22Rv1 (cell line): ENCODE measurements around the gene CEACAM16.
"Not testable (repeated sequence)": the region's sequence is repeated elsewhere in the genome, so short reads cannot be mapped to it uniquely, and the experiment has no call there.

Source experiments
- H3K27ac ChIP-seq: fragments of 450-650 bp; 2 replicates; pipeline ENCODE4 v1.5.1; 2017
- ZFX ChIP-seq: fragments of 450-650 bp; IDR thresholded peaks from 2 replicates; pipeline ENCODE4 v1.6.1; 2017; ENCODE audit warnings: antibody characterized with exemption, borderline replicate concordance
- TF ChIP-seq, protein P1 (sequence below): fragments of 450-650 bp; IDR thresholded peaks from 2 replicates; pipeline ENCODE4 v1.5.1; 2017; ENCODE audit warnings: mild to moderate bottlenecking

Gene CEACAM16

DNA sequence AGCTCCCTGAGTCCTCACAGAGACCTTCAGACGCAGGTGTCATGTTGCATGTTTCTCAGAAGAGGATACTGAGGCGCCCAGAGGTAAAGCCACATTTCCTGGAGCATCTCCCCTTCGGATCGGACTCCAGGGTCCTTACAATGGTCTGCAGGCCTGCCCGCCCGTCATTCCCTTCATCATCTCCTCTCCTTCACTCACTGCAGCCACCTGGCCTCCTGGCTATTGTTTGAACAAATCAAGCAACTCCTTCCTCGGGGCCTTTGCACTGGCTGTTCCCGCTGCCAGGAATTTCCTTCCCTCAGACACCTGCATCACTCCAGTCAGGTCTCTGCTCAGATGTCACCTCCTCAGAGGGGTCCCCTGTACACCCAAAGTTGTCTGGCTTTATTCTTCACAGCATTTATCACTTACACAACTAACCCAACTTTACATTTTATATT is 20.3 kb downstream of the CEACAM16 start:
- H3K27ac ChIP-seq, result no peak overlapping the region
- TF ChIP-seq, protein P1, sequence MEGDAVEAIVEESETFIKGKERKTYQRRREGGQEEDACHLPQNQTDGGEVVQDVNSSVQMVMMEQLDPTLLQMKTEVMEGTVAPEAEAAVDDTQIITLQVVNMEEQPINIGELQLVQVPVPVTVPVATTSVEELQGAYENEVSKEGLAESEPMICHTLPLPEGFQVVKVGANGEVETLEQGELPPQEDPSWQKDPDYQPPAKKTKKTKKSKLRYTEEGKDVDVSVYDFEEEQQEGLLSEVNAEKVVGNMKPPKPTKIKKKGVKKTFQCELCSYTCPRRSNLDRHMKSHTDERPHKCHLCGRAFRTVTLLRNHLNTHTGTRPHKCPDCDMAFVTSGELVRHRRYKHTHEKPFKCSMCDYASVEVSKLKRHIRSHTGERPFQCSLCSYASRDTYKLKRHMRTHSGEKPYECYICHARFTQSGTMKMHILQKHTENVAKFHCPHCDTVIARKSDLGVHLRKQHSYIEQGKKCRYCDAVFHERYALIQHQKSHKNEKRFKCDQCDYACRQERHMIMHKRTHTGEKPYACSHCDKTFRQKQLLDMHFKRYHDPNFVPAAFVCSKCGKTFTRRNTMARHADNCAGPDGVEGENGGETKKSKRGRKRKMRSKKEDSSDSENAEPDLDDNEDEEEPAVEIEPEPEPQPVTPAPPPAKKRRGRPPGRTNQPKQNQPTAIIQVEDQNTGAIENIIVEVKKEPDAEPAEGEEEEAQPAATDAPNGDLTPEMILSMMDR, result no peak
- no peak for TF ChIP-seq ZFX

DNA sequence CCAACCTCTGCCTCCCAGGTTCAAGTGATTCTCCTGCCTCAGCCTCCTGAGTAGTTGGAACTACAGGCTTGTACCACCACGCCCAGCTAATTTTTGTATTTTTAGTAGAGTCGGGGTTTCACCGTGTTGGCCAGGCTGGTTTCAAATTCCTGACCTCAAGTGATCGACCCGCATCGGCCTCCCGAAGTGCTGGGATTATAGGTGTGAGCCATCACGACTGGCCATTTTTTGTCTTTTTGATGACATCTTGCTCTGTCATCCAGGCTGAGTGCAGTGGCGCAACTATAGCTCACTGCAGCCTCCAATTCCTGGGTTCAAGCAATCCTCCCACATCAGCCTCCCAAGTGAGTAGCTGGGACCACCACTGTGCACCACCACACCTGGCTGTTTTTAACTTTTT is 21.4 kb downstream of the CEACAM16 start:
- H3K27ac ChIP-seq, result not testable (repeated sequence)

DNA sequence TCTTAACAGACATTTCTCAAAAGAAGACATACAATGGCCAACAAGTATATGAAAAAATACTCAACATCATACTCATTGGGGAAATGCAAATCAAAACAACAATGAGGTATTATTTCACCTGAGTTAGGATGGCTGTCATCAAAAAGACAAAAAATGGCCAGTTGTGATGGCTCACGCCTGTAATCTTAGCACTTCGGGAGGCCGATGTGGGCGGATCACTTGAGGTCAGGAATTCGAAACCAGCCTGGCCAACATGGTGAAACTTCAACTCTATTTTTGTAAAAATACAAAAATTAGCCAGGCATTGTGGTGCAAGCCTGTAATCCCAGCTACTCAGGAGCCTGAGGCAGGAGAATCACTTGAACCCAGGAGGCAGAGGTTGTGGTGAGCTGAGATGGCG is 22.0 kb downstream of the CEACAM16 start:
- TF ChIP-seq ZFX, result no peak
- TF ChIP-seq, protein P1, result no peak
- H3K27ac ChIP-seq, result no peak overlapping the region

DNA sequence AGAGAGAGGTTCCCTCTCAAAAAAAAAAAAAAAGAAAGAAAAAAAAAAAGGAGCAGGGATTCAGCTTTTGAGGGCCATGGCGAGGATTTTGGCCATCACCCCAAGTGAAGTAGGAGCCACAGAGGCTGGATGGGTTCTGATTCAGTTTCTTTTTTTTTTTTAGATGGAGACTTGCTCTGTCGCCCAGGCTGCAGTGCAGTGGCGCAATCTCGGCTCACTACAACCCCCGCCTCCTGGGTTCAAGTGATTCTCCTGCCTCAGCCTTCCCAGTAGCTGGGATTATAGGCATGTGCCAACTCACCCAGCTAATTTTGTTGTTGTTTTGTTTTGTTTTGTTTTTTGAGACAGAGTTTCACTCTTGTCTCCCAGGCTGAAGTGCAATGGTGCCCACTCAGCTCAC is 22.4 kb downstream of the CEACAM16 start:
- H3K27ac ChIP-seq, result not testable (repeated sequence)

DNA sequence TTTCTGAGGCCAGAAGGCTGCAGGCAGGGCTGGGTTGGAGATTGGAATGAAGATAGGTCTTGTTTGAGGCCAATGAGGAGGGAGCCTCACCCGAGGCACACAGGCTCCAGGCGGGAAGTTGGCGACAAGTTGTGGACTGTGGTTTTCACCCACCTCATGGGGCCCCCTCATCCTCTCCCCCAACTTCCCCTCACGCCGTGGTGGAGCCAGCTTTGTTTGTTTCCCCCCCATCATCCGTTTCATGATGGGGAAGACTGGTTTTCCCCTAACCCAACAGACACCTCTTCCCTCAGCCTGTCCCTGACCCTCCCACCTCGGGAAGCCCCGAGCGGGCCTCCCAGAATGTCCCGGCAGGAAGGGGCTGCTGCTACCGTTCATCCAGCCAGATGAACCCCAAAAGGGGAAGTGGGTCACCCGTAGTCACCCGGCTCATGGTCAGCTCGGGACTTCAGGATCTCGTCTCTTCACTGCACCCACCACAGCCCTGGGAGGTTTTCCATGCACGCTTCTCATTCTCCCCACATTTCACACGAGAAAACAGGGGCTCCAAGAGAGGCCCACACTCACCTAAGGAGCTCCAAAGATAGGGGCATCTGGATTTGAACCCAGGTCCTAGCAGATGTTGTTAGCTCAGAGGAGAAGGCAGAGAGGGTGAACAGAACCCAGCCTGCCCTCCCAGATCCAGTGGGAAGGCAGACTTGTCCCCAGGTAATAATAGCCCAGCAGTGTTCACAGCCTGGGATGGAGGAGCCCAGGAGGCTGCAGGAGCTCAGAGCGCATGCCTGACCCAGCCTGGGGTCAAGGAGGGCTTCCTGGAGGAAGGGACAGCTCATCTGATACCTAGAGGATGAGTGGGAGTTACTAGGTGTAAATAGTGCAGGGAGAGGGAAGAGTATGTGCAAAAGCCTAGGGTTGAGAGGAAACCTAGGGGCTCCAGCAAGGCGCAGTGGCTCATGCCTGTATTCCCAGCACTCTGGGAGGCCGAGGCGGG is 23.5 kb downstream of the CEACAM16 start:
- H3K27ac ChIP-seq, result 0 out of 2 replicates have a peak overlapping the region, but pooled peaks have one; percentile 68
- TF ChIP-seq, protein P1, result no peak
- no peak for TF ChIP-seq ZFX

DNA sequence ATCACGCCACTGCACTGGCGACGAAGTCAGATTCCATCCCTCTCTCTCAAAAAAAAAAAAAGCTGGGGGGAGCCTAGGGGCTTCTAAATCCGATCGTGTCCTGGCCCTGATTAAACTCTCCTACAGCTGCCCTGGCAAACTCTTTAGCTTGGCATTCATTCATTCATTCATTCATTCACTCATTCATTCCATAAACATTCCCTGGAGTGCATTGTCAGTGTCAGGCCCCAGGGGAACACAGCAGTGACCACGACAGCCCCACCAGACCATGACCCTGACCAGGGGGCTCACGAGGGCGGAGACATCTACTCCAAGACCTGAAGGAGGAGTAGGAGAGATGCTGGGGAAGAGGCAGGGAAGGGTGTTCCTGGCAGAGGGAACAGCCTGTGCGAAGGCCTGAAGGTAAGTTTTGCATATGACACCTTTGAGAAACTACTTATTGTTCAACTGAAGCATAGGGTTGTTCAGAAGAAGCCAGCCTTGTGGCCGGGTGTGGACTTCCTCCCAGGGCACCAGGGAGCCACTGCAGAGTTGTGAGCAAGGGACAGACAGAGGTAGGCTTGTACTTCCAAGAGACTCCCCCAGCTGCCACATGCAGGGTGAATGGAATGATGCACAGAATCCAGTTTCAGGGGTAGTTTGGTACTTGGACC is 24.5 kb downstream of the CEACAM16 start:
- H3K27ac ChIP-seq, result peak overlapping the region; percentile 68; the same call in 1 of the 2 replicates
- TF ChIP-seq, protein P1, result no peak
- no peak for TF ChIP-seq ZFX

DNA sequence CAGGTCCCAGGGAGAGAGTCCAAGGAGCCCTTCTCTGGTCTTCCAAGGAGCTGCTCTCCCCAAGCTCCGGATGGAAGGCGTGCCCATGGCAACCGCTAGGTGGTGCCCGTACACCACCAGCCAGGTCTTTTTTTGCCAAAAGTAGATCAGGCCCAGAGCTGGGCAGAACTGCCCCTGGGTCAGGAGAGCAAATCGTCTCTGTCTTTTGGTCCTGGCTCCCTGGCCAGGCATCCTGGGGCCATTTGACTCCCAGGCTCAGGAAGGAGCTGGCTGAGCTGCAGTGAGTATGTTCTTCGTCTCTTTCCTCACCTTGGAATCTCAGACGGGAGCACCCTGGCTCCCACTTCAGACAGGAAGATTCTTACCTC is 25.0 kb downstream of the CEACAM16 start:
- H3K27ac ChIP-seq, result peak overlapping the region; percentile 68

More for the DNA sequence above, 25.0 kb downstream of the CEACAM16 start:
- no peak for TF ChIP-seq ZFX
- TF ChIP-seq, protein P1, result peak; percentile 97
